Measurements from ENCODE around the gene KLK2. TPM values are rescaled to one million over a fixed set of nuclear protein-coding genes. Genes with fewer than 3 reads are reported as not detected.

The KLK2 gene
- total and polyA plus RNA-seq, 2 of the 4 experiments (the other 2 are of a cell fraction), result not detected

DNA sequence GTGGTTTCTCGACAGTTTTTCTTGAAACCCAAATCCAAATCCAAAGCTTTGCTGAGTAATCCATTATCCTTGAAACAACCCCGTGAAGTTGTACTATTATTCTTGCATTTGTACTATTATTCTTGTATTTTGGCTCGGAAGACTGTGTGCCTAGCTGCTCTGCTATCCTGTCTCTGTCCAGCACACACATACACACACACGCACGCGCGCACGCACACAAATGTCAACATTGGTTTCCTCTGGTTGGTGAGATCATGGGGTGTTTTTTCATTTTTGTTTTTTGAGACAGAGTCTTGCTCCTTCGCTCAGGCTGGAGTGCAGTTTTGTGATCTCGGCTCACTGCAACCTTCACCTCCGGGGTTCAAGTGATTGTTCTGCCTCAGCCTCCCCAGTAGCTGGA lies 52.9 kb downstream of the KLK2 start:
- H3K23ac ChIP-seq (ENCODE audit: low read depth, low read length), result no peak overlapping the region
- H3K27me3 ChIP-seq (ENCODE audit: control insufficient read depth, insufficient read depth, low read length), result no peaks in the 10 kb centered on the region
- no peaks in the 10 kb centered on the region for H3K79me1 ChIP-seq (ENCODE audit: low read depth in 1 of 2, low read length in 2 of 2)
- in situ Hi-C loops (cut with MboI; ENCODE audit: low sequenced_read_pairs) (loop anchor here (10.0 kb wide), 1 partner anchor 561 kb away; the partner anchor contains the start of gene NAPSA), dilution Hi-C loops (cut with HindIII; ENCODE audit: low sequenced_read_pairs, unreplicated experiment) (no loop called here), intact Hi-C loops (cut with micrococcal nuclease) (loop anchor here (10.0 kb wide), 1 partner anchor 121 kb away; no protein-coding TSS in a partner anchor)
- no peaks in the 10 kb centered on the region for H3K36me3 ChIP-seq (ENCODE audit: control insufficient read depth, insufficient read depth, low read length)
- H3K18ac ChIP-seq (ENCODE audit: low read depth, low read length), result no peak overlapping the region
- no peak overlapping the region for H3K14ac ChIP-seq (replicated peaks; ENCODE audit: low read depth, low read length)
- no peak overlapping the region for H3K4me3 ChIP-seq (ENCODE audit: insufficient read depth, low read depth, low read length)
- no peak overlapping the region for H2BK5ac ChIP-seq (ENCODE audit: low read depth, low read length, poor library complexity, severe bottlenecking)
- WGBS, 2 experiments (ENCODE audit: extremely low coverage in 2 of 2, insufficient read length in 1 of 2), result 79% methylated on average over 3 of the region's 11 CpGs; no CpG with 5 or more reads in 1 of the 2 experiments
- TF ChIP-seq, protein P1, sequence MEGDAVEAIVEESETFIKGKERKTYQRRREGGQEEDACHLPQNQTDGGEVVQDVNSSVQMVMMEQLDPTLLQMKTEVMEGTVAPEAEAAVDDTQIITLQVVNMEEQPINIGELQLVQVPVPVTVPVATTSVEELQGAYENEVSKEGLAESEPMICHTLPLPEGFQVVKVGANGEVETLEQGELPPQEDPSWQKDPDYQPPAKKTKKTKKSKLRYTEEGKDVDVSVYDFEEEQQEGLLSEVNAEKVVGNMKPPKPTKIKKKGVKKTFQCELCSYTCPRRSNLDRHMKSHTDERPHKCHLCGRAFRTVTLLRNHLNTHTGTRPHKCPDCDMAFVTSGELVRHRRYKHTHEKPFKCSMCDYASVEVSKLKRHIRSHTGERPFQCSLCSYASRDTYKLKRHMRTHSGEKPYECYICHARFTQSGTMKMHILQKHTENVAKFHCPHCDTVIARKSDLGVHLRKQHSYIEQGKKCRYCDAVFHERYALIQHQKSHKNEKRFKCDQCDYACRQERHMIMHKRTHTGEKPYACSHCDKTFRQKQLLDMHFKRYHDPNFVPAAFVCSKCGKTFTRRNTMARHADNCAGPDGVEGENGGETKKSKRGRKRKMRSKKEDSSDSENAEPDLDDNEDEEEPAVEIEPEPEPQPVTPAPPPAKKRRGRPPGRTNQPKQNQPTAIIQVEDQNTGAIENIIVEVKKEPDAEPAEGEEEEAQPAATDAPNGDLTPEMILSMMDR (conservative IDR thresholded peaks at IDR 0.05; ENCODE audit: low read depth, low read length), result no peak
- no peak for TF ChIP-seq MAZ (IDR thresholded peaks at IDR 0.05; ENCODE audit: borderline replicate concordance, low read depth, low read length)
- no peak for TF ChIP-seq RFX5 (IDR thresholded peaks at IDR 0.05; ENCODE audit: low read depth, low read length)
- no peak for TF ChIP-seq CHD1 (IDR thresholded peaks at IDR 0.05; ENCODE audit: low read depth, low read length)
- no peak for TF ChIP-seq MAFK (IDR thresholded peaks at IDR 0.05; ENCODE audit: low read depth, low read length)
- H2AK9ac ChIP-seq (replicated peaks; ENCODE audit: low read depth, low read length, poor library complexity), result no peak overlapping the region
- DNase-seq (no peak), ATAC-seq (ENCODE audit: low read depth) (no peak)
- H2AK5ac ChIP-seq (ENCODE audit: low read depth, low read length), result no peak overlapping the region
- H3K56ac ChIP-seq (ENCODE audit: extremely low read depth, insufficient read depth, low read length), result no peak overlapping the region
- H3K9me1 ChIP-seq (ENCODE audit: insufficient read depth, low read length), result no peaks in the 10 kb centered on the region
- H3K4me2 ChIP-seq (ENCODE audit: low read depth, low read length), result no peak overlapping the region
- H4K8ac ChIP-seq (ENCODE audit: low read depth in 2 of 2, low read length in 2 of 2), result no peak overlapping the region
- H3K9ac ChIP-seq (ENCODE audit: low read depth, low read length), result no peak overlapping the region
- H4K20me1 ChIP-seq (ENCODE audit: insufficient read depth, low read length), result no peaks in the 10 kb centered on the region
- H2BK120ac ChIP-seq (ENCODE audit: low read depth, low read length), result no peak overlapping the region
- no peak overlapping the region for H2BK15ac ChIP-seq (ENCODE audit: low read depth, low read length)
- no peak overlapping the region for H4K5ac ChIP-seq (ENCODE audit: low read depth, low read length)
- POLR2A ChIA-PET (ENCODE audit: unreplicated experiment), result no interaction called here
- H3K4me1 ChIP-seq (ENCODE audit: control insufficient read depth, insufficient read depth, low read length), result no peaks in the 10 kb centered on the region
- no peak overlapping the region for H4K91ac ChIP-seq (ENCODE audit: insufficient read depth, low read depth, low read length)
- no peak overlapping the region for H2AFZ ChIP-seq (replicated peaks; ENCODE audit: low read length, poor library complexity)
- no TSS peak for BruUV-seq (replicated peaks)
- CTCF ChIA-PET, result no interaction called here
- H2BK20ac ChIP-seq (ENCODE audit: low read depth, low read length), result no peak overlapping the region
- no peak overlapping the region for H3K27ac ChIP-seq (ENCODE audit: insufficient read depth, low read length)
- H3K4ac ChIP-seq (ENCODE audit: low read depth, low read length), result no peak overlapping the region
- H3K9me3 ChIP-seq (ENCODE audit: control insufficient read depth, insufficient read depth, low read length), result no peaks in the 10 kb centered on the region
